ENCODE measurements around the gene PLCB3.

Gene PLCB3

GRCh38 chr11:64250415-64251015 is 815 bp upstream of the PLCB3 start:
- intact Hi-C loops (cut with DNase I; ENCODE audit: low total_unique reads): no loop called here
- peaks cover 0 to 15% (median 12%) of the 10 kb centered on the region in 3 donors for H3K36me3 ChIP-seq
- no peak for DNase-seq
- H3K27ac ChIP-seq: peak overlapping the region; percentile 82
- H3K27me3 ChIP-seq: no peaks in the 10 kb centered on the region
- TF ChIP-seq CTCF (IDR thresholded peaks at IDR 0.05): no peak
- H3K4me3 ChIP-seq: peak overlapping the region; percentile 81 to 96
- H3K9me3 ChIP-seq: no peaks in the 10 kb centered on the region
- peaks cover 0 to 50% (median 42%) of the 10 kb centered on the region in 4 donors for H3K4me1 ChIP-seq

- peak overlapping the region; percentile 82 for H3K27ac ChIP-seq
- intact Hi-C loops (cut with DNase I; ENCODE audit: low total_unique reads): no loop called here
These were observed 348 bp downstream of the PLCB3 start for GRCh38 chr11:64251753-64252002.

GRCh38 chr11:64252003-64252872 is 908 bp downstream of the PLCB3 start:
- intact Hi-C loops (cut with DNase I; ENCODE audit: low total_unique reads): no loop called here
- Histone ChIP-seq H3K4me1 (peaks cover 0 to 43% (median 37%) of the 10 kb centered on the region in 4 donors), H3K27me3 (no peaks in the 10 kb centered on the region), H3K9me3 (no peaks in the 10 kb centered on the region), H3K27ac (peak overlapping the region; percentile 82), H3K36me3 (peaks cover 8 to 32% (median 28%) of the 10 kb centered on the region in 3 donors), H3K4me3 (peak overlapping the region; percentile 81 to 96)
- peak in 1 of 2 experiments; percentile 10 for TF ChIP-seq CTCF (IDR thresholded peaks at IDR 0.05)
- peak in 1 of 2 donors; percentile 86 for DNase-seq

More at GRCh38 chr11:64251753-64252002, 348 bp downstream of the PLCB3 start:
- H3K9me3 ChIP-seq: no peaks in the 10 kb centered on the region
- peaks cover 8 to 26% (median 24%) of the 10 kb centered on the region in 3 donors for H3K36me3 ChIP-seq
- H3K4me1 ChIP-seq: peaks cover 0 to 43% (median 37%) of the 10 kb centered on the region in 4 donors
- TF ChIP-seq CTCF (IDR thresholded peaks at IDR 0.05): no peak
- DNase-seq: no peak
- peak overlapping the region; percentile 81 to 96 for H3K4me3 ChIP-seq
- H3K27me3 ChIP-seq: no peaks in the 10 kb centered on the region

- H3K4me3 ChIP-seq: peak overlapping the region; percentile 81 to 96
- intact Hi-C loops (cut with DNase I; ENCODE audit: low total_unique reads): no loop called here
- no peaks in the 10 kb centered on the region for H3K9me3 ChIP-seq
- no peak for DNase-seq
- H3K36me3 ChIP-seq: peaks cover 8 to 40% (median 33%) of the 10 kb centered on the region in 3 donors
- H3K4me1 ChIP-seq: peaks cover 0 to 37% (median 32%) of the 10 kb centered on the region in 4 donors
- peak overlapping the region; percentile 82 for H3K27ac ChIP-seq
- no peak for TF ChIP-seq CTCF (IDR thresholded peaks at IDR 0.05)
- no peaks in the 10 kb centered on the region for H3K27me3 ChIP-seq
These were observed 1.7 kb downstream of the PLCB3 start for GRCh38 chr11:64253043-64253442.

GRCh38 chr11:64253481-64253880 is 2.2 kb downstream of the PLCB3 start:
- intact Hi-C loops (cut with DNase I; ENCODE audit: low total_unique reads): no loop called here
- no peak for TF ChIP-seq CTCF (IDR thresholded peaks at IDR 0.05)
- Histone ChIP-seq H3K27ac (peak overlapping the region; percentile 1 to 82), H3K4me3 (no peak overlapping the region), H3K27me3 (no peaks in the 10 kb centered on the region), H3K4me1 (peaks cover 0 to 37% (median 31%) of the 10 kb centered on the region in 4 donors), H3K36me3 (peaks cover 8 to 44% (median 38%) of the 10 kb centered on the region in 3 donors), H3K9me3 (no peaks in the 10 kb centered on the region)
- peak; percentile 56 to 87 for DNase-seq
